Measurements from ENCODE around the gene TENM4.

DNA sequence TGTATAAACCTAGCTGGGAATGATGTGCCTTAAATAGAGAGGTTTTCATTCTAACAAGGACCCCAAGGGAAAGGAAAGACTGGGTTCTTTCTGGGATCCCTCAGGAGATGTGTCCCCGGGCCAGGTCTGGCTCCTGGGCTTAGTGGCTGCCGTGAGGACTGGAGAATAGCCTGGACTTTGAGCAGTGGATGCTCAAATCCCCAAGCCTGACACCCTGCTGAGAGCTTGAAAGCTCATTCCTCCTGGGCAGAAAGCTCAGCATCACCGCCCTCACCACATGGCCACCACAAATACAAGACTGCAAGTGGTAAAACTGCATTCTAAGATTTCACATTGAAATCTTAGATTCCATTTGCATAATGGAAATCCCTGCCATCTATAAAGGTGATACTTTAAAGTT lies 786.8 kb downstream of the TENM4 start:
- no peak for TF ChIP-seq CTCF (IDR thresholded peaks at IDR 0.05)
- TF ChIP-seq POLR2A (IDR thresholded peaks at IDR 0.05) = no peak

Data from uterus (tissue), 2 donors.